DMS79 (cell line): ENCODE results near the gene TACC2.

ENCODE experiments used
- DNase-seq: peaks from one replicate; lab custom pipeline; 2025; lab: John Stamatoyannopoulos, UW

The TACC2 gene

DNA sequence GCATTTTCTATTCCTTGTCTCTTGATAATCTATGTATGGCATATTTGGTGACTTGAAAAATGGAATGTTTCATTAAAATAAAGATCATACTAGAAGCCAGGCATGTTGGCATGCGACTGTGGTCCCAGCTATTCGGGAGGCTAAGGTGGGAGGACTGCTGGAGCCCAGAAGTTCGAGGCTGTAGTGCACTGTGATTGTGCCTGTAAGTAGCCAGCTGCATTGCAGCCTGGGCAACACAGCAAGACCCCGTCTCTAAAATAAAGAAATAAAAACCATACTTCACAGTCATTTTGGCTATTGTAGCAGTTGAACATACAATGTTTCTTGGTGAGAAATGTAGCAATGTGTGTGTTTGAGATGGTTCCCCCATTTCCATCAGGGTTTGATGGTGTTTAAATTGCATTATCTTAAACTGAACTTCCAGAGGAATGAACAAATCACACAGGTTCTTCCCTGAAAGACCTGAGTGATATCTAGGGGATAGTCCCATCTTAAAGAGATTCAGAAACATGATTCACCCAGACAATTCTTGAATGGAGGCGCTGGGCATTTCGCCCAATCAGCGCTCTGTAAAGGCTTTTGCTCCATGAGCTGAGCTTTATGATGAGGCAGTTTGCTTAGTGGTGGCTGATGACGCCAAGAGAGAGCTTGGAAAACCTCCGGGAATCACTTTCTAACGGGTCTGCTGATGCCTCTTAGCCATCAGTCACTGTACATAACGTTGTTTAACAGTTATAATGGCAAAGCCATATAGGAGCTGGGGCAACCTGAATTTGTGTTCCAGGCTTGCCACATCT is 262.7 kb downstream of the TACC2 start:
- DNase-seq: no peak

DNA sequence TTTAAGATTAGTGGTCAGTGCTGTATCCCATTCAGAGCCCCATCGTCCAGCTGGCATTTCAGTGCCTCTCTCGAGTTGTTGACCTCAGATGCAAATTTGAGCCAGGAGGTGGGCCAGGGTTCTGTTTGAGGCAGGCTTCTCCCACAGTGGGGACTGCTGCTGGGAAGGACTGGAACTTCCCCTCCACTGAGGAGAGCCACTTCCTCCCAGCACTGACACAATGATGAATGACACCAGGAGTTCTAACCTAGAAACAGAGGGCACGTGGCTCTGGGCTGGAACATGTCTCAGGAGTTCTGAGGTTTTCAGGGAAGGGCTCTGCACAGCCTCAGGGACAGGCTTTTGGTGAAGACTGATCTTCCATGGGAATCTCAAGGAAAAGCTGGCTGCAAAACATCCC is 263.8 kb downstream of the TACC2 start:
- DNase-seq: no peak

DNA sequence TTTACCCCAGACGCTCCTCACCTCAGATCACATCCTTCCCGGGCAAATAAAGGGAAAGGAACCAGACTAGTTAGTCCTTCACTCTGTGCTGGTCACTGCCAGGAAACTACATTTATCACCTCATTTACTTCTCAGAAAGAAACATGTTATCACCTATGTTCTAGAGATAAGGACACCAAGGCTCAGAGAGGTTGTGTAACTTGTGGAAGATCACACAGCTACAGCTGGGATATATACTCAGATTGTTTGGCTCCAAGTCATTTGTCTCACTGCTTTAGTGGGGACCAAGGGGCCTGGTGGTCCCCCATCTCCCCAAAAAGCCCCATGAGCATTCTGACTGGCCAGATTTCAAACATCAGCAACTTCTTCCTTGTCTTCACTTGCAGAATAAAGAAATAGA is 264.6 kb downstream of the TACC2 start:
- no peak for DNase-seq

DNA sequence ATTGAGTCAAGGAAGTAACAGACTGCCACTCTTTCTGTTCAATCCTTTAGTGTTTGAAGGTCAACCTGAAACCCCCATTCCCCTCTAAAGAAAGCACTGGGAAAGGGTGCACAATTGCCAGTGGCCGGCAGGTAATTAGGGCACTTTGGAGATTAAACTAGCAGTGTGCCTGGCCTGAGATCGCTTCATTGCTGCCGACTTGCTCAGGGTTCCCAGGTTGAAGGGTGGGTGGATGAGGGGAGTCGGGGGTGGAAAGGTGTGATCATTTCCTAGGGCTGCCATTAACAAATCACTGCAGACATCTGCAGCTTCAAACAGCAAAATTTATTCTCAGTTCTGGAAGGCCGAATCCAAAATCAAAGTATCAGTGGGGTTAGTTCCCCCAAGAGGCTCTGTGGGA is 265.9 kb downstream of the TACC2 start:
- DNase-seq: no peak

DNA sequence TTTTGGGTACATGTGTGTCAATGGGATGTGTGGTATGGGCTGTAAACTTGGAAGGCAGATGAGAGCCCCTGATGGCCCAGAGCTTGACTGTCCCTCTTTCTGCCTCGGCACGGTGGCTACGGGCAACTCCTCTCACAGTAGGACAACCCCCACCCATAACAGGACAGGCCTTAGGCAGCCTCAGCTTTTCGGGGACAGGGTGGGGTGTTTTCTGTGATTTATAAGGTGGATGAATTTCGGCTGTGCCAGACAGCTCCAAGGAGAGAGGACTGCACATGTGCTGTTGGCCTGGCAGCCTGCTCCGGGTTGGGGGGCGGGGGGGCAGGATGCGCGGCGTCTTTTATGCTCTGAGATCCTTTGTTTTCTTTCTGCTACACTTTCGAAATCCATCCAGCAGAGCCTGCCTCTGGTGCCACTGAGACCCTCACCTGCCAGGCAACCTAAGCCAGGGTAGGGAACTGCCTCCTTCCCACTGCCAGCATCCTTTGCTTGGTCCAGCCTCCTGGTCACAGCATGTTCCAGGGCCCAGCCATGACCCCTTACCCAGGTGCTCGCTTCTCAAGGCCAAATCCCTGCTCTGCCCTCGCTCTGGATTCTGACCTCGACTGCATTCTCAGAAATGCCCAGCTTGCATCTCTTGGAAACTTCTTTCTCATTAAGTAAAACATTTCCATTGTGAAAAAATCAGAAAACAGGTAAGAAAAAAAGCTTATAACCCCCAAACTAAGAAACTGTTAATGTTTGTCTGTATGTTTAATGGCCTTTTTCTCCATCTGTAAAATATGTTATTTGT is 266.7 kb downstream of the TACC2 start:
- no peak for DNase-seq

DNA sequence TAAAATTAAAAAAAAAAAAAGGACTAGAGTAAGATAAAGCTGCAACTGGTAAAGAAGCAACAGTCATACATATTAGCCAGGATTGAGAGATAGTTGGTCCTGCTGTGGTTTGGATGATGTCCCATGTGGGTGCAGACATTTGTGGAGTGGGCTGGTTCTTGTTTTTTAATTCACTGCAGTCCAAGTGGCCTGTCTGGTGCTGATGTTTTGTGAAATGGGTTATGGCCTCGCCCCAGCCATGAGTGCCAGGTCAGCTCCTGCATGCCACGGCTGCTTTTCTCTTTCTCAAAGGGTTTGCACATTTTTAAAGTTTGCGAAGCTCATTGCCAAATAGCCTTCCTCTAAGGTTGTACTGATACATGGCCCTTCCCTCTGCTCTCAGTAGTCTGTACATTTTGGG is 268.1 kb downstream of the TACC2 start:
- no peak for DNase-seq

DNA sequence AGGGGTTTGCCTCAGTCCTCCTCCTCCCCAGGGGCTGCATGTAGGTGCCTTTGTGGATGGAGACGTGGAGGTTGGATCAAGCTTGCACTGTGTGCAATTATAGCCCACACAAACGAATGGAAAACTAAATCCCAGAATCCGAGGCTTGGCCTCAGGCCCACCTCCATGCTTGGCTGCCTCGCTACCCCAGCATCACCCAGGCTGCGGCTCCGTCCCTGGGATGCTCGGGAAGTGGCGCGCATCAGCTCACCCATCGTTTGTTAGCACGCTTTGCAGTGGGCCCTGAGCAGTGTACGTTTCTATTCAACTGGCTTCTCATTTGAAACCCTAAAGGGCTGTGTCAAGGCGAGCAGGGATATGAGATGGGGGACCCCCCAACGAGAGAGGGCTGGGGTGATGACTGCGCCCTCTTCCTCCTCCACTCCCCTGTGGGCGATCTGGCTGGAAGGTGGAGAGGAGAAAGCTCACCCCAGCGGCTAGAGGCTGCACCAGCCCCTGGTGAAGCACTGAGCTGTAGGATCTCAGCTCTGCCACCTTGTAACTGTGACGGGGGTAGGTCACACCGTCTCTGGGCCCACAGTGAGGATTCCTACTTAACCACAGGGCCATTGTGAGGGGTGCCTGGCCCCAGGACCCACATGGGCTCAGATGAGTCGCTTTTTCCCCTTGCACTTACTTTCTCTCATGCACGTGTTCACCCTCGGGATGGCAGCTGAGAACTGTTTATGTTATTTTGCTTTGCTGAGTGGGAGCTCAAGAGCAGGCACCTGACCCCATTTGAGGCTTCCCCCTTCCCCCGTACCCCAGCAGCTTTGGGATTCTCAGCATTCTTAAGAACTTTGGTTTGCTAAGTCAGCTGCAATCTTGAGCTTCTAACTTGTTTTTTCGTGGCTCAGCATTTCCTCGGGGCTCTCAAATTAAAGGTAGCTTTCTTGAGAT is 269.4 kb downstream of the TACC2 start:
- DNase-seq: no peak

DNA sequence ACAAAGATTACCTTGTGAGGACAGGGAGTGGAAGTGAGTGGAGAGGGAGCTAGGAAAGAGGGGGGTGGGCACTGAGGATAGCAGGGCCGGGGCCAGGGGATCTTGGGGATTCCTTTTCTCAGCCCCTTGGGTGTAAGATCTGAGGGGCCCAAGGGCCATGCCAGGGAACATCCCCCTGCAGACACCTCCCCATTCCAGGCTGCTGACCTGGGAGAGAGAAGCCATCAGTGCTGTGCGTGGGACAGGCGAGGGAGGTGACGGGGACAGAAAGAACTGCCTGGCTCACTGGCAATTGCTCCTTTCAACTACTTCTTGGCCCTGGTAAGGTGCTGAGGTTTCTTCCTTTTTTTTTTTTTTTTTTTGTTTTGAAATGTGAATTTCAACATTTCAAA is 270.1 kb downstream of the TACC2 start:
- no peak for DNase-seq

DNA sequence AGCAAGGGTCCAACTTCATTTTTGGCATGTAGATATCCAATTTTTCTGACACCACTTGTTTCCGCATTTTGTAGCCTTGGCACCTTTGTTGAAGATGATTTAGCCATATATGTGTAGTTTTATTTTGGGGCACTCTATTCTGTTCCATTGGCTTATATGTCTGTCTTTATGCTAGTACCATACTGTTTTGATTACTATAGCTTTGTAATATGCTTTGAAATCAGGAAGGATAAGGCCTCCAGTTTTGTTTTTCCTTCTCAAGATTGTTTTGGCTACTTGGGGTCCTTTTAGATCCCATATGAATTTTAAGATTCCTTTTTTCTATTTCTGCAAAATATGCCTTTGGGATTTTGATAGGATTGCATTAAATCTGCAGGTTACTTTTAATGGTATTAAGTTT is 272.6 kb downstream of the TACC2 start:
- DNase-seq: no peak

DNA sequence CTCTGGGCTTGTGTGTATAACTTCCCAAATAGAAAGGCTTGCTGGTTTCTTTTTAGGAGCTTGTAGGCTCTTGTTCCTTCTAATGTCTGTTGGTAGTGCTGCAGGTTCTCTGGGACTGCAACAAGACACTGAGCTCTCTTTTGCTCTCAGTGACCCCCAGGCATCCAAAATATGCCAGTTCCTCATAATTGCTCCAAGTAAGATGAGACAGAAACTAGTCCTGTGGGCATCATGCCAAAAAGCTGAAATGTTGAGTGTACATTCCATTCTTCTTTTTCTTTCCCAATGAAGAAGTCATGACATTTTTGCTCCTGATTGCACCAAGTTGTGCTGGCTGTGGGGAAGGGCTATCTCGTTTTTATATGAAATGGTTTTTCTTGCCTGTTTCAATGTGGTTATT is 275.0 kb downstream of the TACC2 start:
- no peak for DNase-seq

DNA sequence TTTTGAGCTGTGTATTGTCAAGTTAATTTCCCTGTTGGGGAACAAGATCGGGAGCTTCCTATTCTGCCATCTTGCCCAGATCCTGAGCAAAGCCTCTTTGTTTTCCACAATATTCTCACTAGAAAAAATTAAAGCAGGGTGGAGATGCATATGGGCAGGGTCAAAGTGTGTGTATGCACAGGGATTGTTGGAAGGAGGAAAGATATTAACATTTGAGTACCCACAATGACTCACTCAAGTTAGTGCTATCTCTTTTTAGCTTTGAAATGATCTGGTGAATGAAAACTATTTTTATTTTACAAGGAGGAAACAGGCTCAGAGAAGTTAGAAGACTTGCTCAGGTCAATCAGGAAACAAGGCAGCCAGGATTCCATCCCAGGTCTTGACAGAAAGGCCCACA is 275.5 kb downstream of the TACC2 start:
- no peak for DNase-seq

DNA sequence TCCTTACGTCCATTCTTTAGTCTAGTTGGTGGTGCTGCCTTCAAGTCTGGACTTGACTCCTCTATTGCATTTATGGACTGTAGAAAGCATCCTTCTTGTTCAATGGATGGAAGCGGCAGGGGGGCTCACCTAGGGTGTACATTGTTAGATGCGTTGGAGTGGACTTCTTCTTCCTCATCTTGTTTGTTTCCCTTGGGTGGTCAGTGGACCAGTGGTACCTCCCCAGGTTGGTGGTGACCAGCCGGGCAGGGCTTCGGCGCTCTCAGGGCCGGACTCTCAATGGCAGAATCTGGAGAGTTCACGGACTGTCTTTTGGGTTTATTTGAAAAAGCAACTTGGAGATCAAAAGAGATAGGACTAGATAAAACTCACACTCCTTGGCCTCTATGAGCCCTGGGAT is 276.0 kb downstream of the TACC2 start:
- DNase-seq: no peak

DNA sequence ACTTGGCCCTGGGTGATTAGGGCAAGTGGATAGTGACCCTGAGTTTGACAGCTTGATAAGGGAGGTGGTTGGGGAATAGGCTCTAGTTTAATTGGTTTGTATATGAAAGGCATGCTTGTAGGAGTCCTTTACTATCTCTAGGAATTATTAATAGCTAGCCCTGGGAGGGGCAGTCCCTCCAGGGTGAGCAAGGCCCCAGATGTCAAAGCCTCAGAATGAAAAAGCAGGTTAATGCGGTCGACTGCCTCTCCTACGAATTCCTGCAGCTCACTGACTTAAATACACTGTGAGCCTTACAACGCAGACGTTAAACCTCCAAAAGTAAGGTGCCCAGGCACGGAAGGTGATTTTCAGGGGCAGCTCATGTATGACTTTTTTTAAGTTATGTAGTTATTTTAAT is 276.9 kb downstream of the TACC2 start:
- no peak for DNase-seq

DNA sequence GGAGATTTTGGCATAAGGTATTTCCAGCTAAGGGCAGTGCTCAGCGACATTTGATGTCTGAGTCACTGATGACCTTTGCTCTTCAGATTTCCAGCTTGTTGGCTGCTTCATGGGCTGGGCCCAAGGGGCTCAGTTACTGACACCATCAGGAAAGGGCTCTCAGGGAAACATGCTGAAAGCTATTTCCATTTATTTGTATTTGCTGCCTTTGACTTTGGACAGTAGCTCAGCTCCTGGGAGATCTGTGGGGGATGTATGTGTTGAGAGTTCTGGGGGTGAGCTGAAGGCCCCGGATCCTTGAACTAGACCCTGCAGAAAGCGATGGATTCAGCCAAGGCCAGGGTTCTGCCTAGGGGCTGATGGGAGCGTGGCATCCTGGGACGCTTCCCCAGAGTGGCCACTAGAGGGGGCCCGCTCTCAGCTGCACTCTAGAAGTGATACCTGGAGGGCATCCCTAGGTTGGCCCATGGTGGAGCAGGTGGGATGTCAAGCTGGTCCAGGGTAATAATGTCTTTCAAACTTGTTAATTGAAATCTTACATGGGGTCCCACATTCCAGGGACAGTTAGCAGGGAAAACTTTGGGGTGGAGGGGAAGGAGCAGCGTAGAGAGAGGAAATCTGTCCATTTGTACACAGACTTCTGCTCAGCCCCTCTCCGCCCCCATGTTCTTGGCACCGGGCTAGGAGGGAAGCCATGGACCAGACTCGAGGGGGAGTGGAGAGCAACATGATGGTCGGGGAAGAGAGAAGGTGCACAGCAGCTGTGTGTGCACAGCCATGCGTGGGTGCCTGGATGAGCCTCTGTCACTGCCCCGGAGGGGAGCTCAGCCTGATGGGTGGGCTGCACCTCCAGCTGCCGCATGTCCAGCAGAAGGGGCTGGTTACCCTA is 279.1 kb downstream of the TACC2 start:
- no peak for DNase-seq

DNA sequence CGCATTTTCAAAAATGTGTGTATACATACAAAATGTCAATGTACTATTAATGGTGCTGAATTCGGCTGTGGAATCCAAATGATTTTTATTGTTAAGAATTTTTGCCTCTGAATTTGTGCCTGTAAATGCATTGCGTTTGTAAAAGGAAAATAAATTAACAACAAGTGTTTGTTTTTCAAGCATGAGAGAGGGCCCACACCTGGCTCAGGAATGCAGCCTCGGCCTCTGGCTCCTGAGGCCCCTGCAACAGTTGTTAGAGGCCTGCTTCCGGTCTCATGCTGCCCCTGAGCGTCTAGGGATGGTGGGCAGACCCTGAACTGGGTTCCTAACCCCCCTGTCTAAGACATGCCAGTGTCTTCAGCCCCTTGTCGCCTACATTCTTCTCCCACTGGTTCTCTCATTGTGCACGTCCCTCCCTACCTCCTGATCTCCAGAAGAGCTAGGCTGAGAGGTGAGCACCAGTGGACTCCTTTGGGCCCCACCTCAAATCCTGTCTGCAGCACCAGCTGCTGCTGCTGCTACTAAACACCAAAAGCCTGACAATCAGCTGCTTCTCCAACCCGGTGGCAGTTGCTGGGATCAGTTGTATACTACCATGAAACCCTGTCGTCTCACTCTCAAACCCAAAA is 280.2 kb downstream of the TACC2 start:
- no peak for DNase-seq

DNA sequence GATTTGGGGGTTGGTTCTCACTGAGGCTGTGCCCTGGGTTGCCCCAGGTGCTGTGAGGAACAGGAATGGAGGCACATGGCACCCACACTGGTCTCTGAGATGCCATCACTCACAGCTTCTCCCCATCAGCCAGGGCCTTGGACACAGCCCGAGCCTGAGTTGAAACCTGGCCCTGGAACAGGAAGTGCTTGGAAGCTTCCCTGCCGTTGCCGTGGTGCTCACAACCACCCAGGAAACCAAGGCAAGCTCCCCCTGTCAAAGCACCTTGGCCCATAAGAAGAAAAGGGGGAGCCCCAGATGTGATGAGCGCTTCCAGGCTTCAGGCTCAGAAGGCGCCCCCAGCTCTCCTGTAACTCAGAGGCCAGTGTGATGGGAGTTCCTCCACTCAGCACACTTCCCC is 282.1 kb downstream of the TACC2 start, which contains the start of gene BTBD16:
TSS of gene BTBD16 (plus strand) at position 221 of the 400 bp plus-strand sequence. CDS start 3,786 bp downstream, outside the sequence.
- no peak for DNase-seq

DNA sequence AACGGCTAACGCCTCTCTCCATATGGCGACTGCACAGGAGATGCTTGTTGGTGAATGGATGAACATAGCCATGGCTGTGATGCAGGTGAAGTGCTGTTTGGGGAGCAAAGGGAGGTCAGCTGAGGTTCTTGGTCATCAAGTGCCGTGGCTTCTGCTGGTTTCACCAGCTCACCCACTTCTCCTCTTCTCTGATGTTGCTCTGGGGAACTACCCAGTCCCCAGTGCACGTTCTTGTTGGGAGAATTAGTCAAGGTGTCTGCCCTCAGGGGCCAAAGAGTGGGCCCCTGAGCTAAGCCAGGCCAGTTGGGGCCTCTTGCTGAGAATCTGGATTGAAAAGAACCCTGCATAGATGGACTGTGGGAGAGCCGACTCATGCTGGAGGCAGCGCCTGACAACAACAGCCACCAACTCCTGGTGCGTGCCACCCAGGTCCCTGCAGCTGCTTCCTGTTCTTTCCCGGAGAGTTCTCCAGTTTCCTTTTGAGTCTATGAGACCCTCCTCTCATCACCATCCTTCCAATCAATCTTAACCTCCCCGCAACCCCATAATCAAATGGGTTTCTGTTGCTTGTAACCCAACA is 285.1 kb downstream of the TACC2 start:
- no peak for DNase-seq

DNA sequence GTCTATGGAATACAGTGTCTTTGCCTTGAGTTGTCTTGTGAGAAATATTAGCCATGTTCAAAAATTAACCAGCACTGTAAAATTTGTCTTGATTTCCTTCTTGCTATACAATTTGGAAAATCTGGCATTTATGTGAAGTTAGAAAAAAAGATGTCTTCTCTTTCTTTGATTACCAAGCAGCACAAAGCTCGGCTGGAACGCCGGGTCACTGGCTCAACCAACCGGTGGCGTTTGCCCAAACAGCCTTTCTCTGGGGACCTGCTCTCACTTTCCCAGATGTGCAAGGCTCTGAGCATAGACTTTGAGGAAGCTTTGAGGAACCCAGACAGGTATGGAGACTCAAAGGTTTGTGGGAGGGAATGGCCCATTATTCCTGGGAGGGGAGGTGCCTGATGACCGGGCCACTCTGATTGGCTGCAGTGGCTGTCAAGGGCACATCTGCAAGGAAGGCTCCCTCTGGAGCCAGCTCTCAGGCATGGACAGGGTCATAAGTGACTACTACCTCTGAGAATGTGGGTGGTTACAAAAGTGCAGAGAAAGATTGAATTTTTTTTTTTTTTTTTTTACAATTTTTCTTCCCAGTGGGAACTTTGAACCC is 287.7 kb downstream of the TACC2 start:
- DNase-seq: no peak

DNA sequence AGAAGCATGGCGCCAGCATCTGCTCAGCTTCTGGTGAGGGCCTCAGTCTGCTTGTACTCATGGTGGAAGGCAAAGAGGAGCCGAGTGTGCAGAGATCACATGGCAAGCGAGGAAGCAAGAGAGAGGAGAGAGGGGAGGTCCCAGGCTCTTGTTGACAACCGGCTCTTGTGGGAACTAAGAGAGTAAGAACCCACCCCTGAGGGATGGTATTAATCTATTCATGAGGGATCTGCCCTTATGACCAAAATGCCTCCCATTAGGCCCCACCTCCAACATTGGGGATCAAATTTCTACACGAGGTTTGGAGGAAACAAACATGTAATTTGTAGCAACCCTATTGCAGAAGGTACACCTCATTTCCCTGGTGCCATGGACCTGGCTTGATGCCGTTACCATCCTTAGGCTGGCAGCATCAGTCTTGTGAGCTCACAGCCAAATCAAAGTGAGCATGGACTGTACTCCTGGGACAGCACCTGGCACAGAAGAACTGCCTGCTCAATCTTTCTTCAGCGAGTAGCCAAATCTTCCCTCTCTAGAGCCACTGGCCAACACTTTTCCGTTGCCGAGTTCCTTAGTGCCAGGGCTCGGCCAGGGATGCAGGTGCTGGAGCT is 288.7 kb downstream of the TACC2 start:
- no peak for DNase-seq

DNA sequence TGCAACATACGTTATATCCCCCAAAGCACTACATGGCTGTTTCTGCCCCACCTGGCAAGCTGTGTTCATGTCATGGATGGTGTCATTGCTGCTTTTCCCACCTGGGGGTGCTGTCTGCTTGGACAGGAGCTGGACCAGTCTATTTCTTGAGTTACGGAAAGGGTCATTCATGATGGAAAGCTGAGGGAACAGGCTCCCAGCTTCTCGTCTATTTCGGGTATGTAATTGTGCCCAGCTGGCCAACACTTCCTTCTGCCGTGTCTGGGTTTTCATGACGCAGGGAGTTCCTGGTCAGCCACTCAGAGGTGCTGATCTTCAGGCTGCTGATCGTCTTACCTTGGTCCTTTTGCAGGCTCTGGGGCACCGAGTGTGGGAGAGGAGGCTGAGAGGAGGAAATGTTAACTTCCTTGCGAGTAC is 290.8 kb downstream of the TACC2 start:
- DNase-seq: no peak
